Measurements from ENCODE around the gene TMC4.

- no peak for TF ChIP-seq CTCF (IDR thresholded peaks at IDR 0.05)
- no peak for TF ChIP-seq POLR2A (IDR thresholded peaks at IDR 0.05)
These were observed 8.4 kb downstream of the TMC4 start for GRCh38 chr19:54164369-54165068.

All from thyroid gland (tissue), 4 donors.